ENCODE data around the gene WTAP. TPM values are rescaled to one million over a fixed set of nuclear protein-coding genes. Genes with fewer than 3 reads are reported as not detected.

The WTAP gene
- total and polyA plus RNA-seq, 2 experiments from 2014 or later, result 108 to 121 TPM

DNA sequence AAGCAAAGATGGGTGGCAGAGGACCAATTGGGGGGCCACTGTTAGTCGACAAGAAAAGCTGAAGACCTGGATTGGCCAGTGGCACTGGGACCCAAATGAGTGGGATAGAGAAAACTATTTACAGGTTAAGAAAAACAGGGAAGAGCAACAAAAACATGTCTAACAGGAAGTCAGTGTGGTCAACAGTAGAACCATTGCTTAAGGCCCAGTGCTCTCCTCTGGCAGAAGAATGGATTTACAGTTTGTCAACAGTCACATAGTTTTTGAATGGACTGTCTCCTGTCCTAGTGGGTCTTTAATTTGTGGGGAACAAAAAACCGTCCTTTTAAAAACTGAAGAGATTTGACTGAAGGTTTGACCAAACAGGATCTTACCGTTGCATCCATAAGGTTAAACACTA lies 12.1 kb upstream of the WTAP start:
- Histone ChIP-seq H3K36me3 (ENCODE audit: insufficient read depth) (no peaks in the 10 kb centered on the region), H3K27me3 (ENCODE audit: insufficient read depth) (no peaks in the 10 kb centered on the region), H3K79me2 (replicated peaks; ENCODE audit: insufficient read depth) (peaks cover 10% of the 10 kb centered on the region; the same call in 1 of the 2 replicates), H3K9me2 (ENCODE audit: insufficient read depth) (no peaks in the 10 kb centered on the region), H2AFZ (no peak overlapping the region), H3F3A (replicated peaks; ENCODE audit: low read depth) (no peaks in the 10 kb centered on the region), H4K20me1 (replicated peaks; ENCODE audit: insufficient read depth) (peaks cover 2% of the 10 kb centered on the region; the same call in 1 of the 2 replicates), H3K4me2 (no peak overlapping the region), H3K27ac (ENCODE audit: low read depth) (no peak overlapping the region), H3K4me1 (ENCODE audit: insufficient read depth) (no peaks in the 10 kb centered on the region), H3K4me3 (no peak overlapping the region)
- DNase-seq (ENCODE audit: low spot score) (no peak), ATAC-seq (no peak)
- Mint-ChIP-seq H3K27ac (no peak overlapping the region), H3K9me3 (no peaks in the 10 kb centered on the region), H3K4me1 (no peaks in the 10 kb centered on the region), H3K27me3 (ENCODE audit: insufficient read depth, low read depth, poor library complexity) (peaks cover 3% of the 10 kb centered on the region), H3K4me3 (no peak overlapping the region), H3K36me3 (ENCODE audit: low read depth) (no peaks in the 10 kb centered on the region; the same call in 2 of the 3 replicates)
- TF ChIP-seq POLR2AphosphoS5 (IDR thresholded peaks at IDR 0.05; ENCODE audit: low read depth) (no peak), STAT1 (IDR thresholded peaks at IDR 0.05; ENCODE audit: unreplicated experiment) (no peak), NANOG (IDR thresholded peaks at IDR 0.05; ENCODE audit: borderline replicate concordance) (no peak), ZNF331 (CRISPR knock-in tag; IDR thresholded peaks at IDR 0.05; ENCODE audit: low read depth) (no peak), EZH2 (IDR thresholded peaks at IDR 0.05; ENCODE audit: low read depth, unreplicated experiment) (no peak), ZNF114 (CRISPR knock-in tag; IDR thresholded peaks at IDR 0.05) (no peak), EZH2phosphoT487 (IDR thresholded peaks at IDR 0.05; ENCODE audit: unreplicated experiment) (no peak), CREB1 (CRISPR knock-in tag; IDR thresholded peaks at IDR 0.05; ENCODE audit: low read depth) (no peak), JUNB (IDR thresholded peaks at IDR 0.05; ENCODE audit: unreplicated experiment) (no peak)
- TF ChIP-seq, protein P1, sequence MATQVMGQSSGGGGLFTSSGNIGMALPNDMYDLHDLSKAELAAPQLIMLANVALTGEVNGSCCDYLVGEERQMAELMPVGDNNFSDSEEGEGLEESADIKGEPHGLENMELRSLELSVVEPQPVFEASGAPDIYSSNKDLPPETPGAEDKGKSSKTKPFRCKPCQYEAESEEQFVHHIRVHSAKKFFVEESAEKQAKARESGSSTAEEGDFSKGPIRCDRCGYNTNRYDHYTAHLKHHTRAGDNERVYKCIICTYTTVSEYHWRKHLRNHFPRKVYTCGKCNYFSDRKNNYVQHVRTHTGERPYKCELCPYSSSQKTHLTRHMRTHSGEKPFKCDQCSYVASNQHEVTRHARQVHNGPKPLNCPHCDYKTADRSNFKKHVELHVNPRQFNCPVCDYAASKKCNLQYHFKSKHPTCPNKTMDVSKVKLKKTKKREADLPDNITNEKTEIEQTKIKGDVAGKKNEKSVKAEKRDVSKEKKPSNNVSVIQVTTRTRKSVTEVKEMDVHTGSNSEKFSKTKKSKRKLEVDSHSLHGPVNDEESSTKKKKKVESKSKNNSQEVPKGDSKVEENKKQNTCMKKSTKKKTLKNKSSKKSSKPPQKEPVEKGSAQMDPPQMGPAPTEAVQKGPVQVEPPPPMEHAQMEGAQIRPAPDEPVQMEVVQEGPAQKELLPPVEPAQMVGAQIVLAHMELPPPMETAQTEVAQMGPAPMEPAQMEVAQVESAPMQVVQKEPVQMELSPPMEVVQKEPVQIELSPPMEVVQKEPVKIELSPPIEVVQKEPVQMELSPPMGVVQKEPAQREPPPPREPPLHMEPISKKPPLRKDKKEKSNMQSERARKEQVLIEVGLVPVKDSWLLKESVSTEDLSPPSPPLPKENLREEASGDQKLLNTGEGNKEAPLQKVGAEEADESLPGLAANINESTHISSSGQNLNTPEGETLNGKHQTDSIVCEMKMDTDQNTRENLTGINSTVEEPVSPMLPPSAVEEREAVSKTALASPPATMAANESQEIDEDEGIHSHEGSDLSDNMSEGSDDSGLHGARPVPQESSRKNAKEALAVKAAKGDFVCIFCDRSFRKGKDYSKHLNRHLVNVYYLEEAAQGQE (IDR thresholded peaks at IDR 0.05; ENCODE audit: unreplicated experiment), result no peak
- TF ChIP-seq, protein P2, sequence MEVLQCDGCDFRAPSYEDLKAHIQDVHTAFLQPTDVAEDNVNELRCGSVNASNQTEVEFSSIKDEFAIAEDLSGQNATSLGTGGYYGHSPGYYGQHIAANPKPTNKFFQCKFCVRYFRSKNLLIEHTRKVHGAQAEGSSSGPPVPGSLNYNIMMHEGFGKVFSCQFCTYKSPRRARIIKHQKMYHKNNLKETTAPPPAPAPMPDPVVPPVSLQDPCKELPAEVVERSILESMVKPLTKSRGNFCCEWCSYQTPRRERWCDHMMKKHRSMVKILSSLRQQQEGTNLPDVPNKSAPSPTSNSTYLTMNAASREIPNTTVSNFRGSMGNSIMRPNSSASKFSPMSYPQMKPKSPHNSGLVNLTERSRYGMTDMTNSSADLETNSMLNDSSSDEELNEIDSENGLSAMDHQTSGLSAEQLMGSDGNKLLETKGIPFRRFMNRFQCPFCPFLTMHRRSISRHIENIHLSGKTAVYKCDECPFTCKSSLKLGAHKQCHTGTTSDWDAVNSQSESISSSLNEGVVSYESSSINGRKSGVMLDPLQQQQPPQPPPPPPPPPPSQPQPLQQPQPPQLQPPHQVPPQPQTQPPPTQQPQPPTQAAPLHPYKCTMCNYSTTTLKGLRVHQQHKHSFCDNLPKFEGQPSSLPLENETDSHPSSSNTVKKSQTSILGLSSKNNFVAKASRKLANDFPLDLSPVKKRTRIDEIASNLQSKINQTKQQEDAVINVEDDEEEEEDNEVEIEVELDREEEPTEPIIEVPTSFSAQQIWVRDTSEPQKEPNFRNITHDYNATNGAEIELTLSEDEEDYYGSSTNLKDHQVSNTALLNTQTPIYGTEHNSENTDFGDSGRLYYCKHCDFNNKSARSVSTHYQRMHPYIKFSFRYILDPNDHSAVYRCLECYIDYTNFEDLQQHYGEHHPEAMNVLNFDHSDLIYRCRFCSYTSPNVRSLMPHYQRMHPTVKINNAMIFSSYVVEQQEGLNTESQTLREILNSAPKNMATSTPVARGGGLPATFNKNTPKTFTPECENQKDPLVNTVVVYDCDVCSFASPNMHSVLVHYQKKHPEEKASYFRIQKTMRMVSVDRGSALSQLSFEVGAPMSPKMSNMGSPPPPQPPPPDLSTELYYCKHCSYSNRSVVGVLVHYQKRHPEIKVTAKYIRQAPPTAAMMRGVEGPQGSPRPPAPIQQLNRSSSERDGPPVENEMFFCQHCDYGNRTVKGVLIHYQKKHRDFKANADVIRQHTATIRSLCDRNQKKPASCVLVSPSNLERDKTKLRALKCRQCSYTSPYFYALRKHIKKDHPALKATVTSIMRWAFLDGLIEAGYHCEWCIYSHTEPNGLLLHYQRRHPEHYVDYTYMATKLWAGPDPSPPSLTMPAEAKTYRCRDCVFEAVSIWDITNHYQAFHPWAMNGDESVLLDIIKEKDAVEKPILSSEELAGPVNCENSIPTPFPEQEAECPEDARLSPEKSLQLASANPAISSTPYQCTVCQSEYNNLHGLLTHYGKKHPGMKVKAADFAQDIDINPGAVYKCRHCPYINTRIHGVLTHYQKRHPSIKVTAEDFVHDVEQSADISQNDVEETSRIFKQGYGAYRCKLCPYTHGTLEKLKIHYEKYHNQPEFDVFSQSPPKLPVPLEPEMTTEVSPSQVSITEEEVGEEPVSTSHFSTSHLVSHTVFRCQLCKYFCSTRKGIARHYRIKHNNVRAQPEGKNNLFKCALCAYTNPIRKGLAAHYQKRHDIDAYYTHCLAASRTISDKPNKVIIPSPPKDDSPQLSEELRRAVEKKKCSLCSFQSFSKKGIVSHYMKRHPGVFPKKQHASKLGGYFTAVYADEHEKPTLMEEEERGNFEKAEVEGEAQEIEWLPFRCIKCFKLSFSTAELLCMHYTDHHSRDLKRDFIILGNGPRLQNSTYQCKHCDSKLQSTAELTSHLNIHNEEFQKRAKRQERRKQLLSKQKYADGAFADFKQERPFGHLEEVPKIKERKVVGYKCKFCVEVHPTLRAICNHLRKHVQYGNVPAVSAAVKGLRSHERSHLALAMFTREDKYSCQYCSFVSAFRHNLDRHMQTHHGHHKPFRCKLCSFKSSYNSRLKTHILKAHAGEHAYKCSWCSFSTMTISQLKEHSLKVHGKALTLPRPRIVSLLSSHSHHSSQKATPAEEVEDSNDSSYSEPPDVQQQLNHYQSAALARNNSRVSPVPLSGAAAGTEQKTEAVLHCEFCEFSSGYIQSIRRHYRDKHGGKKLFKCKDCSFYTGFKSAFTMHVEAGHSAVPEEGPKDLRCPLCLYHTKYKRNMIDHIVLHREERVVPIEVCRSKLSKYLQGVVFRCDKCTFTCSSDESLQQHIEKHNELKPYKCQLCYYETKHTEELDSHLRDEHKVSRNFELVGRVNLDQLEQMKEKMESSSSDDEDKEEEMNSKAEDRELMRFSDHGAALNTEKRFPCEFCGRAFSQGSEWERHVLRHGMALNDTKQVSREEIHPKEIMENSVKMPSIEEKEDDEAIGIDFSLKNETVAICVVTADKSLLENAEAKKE (CRISPR knock-in tag; IDR thresholded peaks at IDR 0.05), result no peak
- TF ChIP-seq, protein P3, sequence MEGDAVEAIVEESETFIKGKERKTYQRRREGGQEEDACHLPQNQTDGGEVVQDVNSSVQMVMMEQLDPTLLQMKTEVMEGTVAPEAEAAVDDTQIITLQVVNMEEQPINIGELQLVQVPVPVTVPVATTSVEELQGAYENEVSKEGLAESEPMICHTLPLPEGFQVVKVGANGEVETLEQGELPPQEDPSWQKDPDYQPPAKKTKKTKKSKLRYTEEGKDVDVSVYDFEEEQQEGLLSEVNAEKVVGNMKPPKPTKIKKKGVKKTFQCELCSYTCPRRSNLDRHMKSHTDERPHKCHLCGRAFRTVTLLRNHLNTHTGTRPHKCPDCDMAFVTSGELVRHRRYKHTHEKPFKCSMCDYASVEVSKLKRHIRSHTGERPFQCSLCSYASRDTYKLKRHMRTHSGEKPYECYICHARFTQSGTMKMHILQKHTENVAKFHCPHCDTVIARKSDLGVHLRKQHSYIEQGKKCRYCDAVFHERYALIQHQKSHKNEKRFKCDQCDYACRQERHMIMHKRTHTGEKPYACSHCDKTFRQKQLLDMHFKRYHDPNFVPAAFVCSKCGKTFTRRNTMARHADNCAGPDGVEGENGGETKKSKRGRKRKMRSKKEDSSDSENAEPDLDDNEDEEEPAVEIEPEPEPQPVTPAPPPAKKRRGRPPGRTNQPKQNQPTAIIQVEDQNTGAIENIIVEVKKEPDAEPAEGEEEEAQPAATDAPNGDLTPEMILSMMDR (conservative IDR thresholded peaks at IDR 0.05; ENCODE audit: low read depth in 2 of 2), result no peak
- TF ChIP-seq, protein P4, sequence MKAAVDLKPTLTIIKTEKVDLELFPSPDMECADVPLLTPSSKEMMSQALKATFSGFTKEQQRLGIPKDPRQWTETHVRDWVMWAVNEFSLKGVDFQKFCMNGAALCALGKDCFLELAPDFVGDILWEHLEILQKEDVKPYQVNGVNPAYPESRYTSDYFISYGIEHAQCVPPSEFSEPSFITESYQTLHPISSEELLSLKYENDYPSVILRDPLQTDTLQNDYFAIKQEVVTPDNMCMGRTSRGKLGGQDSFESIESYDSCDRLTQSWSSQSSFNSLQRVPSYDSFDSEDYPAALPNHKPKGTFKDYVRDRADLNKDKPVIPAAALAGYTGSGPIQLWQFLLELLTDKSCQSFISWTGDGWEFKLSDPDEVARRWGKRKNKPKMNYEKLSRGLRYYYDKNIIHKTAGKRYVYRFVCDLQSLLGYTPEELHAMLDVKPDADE (IDR thresholded peaks at IDR 0.05), result no peak

All from GM23338 (cell line).